ENCODE measurements around the gene C9orf153.
"Not testable (repeated sequence)": the region's sequence is repeated elsewhere in the genome, so short reads cannot be mapped to it uniquely, and the experiment has no call there.

The C9orf153 gene

DNA sequence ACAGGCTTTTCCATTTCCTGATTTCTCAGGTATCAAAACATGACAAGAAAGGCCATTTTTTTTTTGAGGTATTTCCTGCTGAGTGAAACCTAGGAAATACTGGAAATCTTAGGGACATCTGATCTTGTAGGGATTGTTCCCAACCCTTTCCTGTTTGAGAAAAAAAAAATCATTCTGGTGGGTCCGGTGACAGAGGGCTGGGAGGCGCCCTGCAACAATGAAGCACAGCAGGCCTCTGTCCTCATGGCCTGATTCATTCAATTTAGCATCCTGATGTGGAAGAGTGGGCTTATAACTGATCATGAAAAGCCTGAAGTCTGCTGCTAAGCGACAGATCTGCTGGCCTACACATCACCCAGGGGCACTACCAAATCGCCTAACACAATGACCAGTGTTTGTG lies 3.0 kb upstream of the C9orf153 start:
- DNase-seq, result no peak

DNA sequence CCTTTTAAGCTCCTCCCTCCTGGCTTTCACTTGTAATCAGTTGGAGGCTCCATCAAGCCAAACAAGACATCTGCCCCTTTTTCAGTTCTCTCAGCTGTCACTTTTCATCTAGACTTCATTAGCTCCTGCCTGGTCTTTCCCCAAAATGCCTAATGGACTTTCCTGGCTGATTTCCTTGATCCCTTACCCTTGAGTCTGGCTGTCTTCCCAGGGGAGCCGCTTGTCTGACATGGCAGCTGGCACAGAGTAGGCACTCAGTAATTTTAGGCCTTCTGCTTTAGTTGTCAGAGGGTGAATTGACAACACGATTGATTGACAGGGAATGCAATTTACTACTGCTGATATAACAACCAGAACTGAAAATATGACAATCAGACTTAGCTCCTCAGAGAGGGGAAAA lies 2.1 kb downstream of the C9orf153 start:
- DNase-seq, result no peak

DNA sequence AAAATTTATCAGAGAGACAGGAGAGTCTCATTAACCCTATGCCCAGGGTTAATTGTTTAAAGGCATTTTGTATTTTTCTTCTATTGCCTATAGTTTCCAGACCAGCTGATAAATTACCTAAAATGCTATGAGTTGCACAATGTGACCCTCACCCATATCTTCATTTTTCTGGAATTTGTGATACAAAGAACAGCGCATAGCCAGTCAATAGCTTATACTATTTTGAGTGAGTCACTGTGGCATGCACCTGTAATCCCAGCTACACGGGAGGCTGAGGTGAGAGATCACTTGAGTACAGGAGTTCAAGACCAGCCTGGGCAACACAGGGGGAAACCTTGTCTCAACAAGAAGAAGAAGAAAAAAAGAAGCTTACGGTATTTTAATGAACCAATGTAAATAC lies 2.8 kb downstream of the C9orf153 start:
- DNase-seq, result no peak

DNA sequence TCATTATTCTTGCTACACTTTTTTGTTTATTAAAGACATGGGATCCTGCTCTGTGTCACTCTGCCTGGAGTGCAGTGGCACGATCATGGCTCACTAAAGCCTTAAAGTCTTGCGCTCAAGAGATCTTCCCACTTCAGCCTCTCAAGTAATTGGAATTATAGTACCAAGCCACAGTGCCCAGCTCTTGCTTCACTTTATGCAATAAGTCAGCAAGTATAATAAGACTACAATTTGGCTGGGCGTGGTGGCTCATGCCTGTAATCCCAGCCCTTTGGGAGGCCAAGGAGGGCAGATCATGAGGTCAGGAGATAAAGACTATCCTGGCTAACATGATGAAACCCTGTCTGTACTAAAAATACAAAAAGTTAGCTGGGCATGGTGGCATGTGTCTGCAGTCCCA lies 5.9 kb downstream of the C9orf153 start:
- DNase-seq, result no peak

DNA sequence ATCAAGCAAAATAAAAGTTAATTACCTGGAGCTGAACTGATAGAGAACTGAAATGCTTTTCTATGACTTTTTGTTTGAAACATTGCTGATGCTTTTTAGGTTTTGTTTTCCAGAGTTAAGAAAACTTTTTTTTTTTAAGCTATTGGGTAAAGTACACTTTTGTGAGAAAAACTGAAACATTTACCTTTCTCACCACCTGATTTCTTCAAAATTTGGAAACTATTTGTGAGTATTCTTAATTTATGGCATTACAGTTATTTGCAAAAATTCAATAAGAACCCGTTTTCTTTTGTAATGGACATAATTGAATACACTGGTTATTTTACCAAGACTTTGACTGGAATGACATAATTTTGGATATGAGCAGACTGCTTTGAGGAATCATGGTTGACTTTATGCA lies 6.6 kb downstream of the C9orf153 start:
- DNase-seq, result no peak

DNA sequence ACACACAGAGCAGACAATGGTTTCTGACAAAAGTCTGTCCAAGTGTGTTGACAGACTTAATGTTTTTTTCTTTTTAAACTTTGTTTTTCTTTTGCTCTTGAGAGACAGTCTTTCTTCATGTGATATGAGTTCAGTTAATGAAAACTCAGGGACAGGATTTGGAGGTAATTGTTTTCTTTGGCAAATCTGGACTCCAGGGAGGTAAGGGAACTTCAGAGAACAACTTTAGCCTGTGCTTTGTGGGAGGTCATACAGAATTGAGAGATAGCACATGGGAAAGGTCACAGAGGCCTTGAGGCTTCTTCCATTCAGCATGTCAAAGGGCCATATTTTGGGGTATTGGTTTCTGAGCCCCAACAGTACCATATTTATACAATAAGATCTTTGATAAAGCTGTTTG lies 9.3 kb downstream of the C9orf153 start:
- no peak for DNase-seq

DNA sequence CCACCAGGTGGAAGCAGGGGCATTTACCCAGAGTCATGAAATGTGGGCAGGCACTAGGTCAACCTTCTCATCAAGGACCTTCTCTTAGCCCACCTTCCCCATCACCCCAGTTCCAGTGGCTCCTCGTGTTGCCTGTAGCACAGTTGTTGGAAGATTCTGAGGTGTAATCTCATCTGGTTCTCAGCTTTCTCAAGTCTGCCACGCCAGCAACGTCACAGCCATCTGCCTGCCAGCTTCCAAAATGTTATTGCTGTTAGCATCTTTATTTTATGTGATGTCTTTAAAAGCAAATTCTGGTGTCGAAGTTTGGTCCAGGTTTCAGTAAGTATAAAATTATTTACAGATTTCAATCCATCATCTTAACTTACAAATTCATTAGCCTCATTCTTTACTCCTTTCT lies 10.7 kb downstream of the C9orf153 start:
- no peak for DNase-seq

DNA sequence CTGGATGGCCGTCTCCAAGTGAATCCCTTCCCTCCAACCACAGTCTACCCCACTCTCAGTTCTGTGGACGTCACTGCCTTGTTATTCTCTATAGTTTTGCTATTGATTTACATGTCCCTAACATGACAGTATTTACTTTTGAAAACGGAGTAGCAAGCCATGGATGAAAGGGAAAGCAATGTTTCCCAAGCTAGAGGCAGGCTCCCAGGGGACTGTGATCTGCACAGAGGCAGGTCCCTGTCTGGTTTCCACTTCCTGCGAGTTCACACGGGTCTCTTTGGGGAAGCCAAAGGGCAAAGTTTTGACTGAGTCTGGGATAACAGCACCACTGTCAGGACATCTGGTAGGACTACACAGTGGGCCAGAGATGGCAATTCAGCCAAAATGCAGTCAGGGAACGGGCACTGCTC lies 12.7 kb downstream of the C9orf153 start:
- DNase-seq, result no peak

DNA sequence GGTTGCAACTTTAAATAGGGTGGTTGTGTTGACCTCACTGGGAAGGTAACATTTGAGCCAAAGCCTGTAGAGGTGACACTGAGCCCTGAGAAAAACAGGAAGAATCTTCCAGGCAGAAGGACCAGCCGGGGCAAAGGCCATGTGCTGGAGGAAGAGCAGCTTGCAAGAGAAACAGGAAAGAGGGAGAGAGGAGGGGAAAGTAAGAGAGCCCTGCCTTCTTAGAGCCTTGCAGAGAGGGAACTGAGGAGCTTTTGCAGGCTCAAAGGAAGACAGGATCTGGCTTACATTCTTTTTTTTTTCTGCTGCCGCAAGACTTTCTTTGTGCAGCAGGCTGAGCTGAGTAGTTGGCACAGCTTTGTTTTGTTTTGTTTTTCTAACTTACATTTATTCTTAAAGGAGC lies 17.4 kb downstream of the C9orf153 start:
- no peak for DNase-seq

DNA sequence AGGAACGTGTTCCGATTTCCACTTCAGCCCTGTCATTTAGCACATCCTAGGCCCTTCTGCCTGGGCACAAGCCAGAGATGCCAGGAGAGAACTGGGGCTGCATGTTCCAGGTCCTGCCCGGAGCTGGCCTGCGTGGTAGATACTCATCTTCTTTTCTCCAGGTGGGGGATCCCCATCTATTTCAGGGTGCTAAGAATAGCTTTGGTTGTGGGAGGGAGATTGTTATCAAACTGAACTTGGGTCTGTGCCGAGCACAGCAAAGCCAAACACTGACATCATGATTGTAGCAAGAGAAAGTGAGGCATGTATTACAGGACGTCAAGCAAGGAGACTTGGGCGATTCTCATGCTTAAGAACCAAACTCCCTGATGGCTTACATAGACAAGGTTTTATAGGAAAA lies 18.2 kb downstream of the C9orf153 start:
- no peak for DNase-seq

DNA sequence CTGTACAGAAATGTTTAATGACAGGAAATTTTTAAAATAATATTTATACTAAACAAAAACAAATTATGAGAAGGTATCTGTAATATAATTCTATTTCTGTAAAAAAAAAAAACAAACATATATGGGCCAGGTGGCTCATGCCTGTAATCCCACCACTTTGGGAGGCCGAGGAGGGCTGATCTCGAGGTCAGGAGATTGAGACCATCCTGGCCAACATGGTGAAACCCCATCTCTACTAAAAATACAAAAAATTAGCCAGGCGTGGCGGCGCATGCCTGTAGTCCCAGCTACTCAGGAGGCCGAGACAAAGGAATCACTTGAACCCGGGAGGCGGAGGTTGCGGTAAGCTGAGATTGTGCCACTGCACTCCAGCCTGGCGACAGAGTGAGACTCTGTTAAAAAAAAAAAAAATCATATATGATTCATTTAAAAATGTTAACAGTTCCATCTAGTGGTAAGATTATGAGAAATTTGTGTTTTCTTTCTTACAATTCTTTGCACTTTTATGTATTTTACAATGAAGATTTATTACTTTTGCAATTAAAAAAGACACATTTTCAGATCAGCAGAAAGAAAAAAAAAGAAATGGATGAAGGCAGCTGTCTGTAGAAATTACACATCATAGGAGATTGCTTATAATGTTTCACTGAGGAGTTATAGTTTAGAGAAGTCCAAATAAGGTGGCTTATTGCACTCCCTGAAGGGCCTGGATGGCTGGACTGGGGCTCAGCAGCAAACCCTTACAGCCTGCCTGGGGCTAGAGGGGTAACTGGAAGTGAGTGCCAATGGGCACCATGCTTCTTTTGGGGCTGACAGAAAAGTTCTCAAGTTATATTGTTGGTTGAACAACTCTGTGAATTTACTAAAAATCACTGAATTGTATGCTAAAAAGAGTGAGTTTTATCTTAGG lies 20.3 kb downstream of the C9orf153 start:
- no peak for DNase-seq

DNA sequence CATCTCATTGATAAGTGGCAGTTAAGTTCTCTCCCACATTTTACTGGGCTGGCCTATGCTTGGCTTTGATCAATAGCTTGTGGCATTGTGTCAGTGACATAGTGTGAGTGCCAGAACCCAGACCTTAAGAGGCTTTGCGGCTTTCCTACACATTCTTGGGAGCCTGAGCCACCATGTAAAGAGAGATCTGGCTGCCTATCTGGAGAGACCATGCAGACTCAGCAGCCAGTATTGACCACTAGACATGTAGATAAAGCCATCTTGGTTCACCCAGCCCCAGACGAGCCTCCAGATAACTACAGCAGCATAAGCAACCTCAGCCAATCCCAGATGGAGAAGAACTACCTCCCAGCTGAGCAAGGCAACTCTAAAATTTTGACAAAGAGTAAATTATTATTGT lies 28.6 kb downstream of the C9orf153 start:
- no peak for DNase-seq

DNA sequence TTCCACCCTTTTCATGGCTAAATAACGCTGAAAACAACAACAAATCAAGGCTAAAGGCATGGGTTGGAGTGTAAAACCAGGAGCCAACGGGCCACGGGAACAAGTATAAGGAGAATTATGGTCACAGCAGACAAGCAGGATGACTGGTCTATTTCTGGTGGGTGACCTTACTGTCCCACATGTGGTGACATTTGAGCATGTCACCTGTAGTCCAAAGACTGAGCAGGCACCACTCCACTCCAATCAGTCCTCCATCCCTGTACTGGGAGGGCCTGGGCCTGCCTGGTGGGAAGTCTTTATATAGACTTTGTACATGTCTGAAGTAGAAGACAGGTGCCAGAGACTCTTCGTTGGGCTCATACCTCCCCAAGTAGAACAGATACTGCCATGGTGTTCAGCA lies 36.8 kb downstream of the C9orf153 start:
- DNase-seq, result no peak

DNA sequence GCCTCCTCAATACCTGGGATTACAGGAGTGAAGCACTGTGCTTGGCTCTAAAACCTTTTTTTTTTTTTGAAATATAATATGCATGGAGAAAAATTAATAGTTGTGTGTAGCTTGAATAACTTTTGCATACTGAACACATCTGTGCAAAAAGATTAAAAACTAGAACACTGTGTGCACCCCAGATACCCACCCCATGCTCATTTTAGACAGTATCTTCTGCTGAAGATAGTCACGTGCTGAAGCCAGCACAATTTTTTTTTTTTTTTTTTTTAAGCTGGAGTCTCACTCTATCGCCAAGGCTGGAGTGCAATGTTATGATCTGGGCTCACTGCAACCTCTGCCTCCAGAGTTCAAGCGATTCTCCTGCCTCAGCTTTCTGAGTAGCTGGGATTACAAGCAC lies 39.9 kb downstream of the C9orf153 start:
- no peak for DNase-seq

DNA sequence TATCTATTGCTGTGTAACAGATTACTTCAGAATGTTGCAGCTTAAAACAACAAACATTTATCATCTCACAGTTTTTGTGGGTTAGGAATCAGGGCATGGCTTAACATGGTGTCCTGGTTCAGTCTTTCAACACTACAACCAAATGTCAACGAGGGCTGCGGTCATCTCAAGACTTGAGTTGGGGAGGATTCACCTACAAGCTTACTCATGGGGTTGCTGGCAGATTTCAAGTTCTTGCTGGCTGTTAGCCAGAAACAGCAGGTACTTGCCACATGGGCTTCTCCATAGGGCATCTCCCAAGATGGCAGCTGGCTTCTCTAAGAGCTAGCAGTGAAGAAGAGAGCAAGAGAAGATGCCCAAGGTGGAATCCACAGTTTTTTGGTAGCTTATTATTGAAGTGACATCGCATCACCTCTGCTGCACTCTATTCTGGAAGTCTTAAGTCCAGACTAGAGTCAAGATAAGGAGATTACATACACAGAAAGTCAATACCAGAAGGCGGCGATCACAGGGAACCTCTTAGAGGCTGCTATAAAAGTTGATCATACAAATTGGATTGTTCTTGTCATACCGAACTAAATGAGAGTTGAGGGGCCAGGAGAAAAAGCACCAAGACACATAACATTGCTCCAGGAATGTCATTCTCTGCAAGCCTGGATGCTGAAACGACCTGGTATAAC lies 42.2 kb downstream of the C9orf153 start:
- no peak for DNase-seq

DNA sequence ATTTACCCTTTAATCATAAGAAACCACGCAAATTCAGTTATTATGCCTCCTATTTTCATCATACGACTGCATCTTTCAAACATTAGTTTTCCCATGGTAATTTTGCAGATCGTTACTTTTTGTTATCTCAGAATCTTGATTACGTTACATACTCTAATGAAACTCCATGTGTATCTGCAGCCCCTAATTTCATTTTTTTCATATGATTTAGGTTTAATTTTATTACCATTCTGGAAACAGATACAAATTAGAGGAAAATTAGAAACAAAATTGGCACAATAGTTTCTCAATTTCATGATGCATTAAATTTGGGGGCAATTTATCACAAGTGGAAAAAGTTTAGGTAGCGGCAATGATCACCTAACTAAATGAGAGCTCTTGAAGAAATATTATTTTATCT lies 52.3 kb downstream of the C9orf153 start:
- DNase-seq, result no peak

DNA sequence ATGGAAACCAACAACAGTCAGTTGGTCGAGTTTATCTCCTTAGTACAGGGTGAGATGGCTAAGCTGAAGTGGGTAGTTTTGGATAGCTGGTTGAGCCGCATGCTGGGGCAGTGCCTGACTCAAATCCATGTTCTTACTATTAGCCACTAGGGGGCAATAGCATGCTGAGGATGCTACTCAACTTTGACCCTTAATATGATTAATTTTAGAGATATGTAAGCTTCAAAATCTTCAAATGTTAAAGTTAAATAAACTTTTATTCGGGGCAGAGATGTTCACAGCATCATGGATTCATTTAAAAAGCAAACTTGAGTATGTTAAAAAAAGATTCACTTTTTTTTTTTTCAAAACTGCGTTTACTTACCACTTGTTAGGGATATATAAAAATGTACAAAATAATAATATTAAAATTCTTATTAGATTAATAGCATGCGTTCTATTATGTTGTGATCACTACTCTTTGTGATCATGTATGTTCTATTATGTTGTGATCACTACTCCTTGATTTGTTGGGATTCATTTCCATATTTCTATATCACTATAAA lies 57.0 kb downstream of the C9orf153 start:
- no peak for DNase-seq

DNA sequence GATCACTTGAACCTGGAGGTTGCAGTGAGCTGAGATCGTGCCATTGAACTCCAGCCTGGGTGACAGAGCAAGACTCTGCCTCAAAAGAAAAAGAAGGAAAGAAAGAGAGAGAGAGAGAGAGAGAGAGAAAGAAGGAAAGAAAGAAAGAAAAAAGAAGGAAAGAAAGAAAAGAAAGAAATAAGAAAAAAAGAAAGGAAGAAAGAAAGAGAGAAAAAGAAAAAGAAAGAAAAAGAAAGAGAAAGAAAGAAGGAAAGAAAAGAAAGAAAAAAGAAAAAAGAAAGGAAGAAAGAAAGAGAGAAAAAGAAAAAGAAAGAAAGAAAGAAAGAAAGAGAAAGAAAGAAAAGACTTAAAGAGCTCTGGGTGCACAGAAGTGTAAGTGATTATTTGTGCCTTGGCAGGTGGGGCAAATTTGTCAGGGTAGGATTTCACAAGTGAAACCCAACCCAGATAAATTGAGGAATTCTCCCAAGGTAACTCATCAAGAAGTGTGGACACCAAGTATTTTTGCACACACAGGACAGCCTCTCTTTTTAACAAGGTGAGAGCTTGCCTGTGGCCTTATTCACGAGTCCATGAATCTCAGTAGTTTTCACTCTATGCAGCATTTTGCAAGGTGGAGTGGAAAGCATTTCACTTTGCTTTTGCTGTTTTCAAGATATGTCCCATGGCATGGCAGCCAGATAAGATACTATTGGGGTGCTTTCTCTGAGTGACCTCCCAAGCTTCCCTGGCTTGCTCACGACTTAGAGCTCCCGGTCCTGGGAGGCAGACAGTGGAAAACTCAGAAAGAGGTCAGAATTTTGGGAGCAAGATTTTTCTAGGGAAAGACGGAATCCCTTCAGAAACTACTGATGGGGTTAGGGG lies 57.8 kb downstream of the C9orf153 start:
- DNase-seq, result no peak

DNA sequence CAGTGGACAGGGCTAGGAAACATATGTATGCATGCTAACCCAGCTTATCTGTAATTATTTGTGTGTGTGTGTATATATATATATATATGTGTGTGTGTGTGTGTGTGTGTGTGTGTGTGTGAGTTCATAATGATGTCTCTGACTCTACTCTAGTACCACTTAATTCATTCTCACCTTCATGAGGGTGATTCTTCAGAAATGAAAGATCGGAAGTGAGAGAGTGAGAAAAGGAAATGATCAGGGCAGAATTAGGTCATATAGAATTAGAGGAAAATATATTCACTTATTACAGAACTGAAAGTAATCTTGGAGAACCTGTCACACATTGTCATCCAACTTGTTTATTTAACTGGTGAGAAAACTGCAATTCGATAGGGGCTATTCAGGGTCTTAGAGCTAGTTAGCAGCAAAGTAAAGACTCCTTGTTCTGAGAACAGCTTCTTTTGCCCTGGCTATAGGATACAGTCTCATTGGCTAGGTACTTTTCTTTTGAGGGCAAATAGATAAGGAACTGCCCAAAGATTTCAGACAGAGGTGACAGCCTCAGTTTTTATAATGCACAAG lies 58.8 kb downstream of the C9orf153 start:
- no peak for DNase-seq

DNA sequence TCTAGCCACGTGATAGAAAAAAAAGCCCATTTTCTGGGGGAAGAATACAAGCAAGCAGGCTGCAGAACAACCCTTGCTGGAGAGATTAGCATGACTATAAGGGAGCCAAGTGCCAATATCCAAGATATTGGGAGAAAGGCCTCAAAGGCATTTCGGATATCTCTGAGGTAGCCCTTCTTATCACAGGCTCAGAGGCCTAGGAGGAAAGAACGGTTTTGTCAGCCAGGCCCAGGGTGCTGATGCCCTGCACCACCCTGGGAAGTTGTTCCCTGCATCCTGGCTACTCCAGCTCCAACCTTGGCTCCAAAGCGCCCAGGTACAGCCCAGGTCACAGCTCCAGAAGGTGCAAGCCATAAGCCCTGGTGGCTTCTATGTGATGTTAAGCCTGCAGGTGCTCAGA lies 66.4 kb downstream of the C9orf153 start:
- DNase-seq, result no peak

DNA sequence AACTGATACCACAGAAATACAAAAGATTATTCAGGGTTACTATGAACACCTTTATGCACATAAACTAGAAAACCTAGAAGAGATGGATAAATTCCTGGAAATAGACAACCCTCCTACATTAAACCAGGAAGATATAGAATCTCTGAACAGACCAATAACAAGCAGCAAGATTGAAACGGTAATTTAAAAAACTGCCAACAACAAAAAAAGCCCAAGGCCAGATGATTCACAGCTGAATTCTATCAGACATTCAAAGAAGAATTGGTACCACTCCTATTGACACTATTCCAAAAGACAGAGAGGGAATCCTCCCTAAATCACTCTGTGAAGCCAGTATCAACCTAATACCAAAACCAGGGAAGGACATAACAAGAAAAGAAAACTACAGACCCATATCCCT lies 68.8 kb downstream of the C9orf153 start:
- DNase-seq, result not testable (repeated sequence)

DNA sequence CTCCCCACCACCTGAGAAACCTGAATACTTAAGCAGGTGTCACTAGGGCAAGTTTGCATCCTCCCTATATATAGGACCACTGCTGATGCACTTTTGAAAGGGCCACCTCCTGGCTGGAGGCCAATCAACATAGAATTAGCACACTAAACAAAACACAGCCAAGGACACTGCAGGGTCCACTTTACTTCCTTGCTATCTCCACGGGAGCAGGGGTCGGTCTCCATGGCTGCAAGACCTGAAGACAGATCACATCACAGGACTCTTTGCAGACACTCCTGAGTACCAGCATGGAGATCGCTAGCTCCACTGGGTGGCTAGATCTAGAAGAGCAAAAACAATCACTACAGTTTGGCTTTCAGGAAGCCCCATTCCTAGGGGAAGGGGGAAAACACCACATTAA lies 72.3 kb downstream of the C9orf153 start:
- no peak for DNase-seq

DNA sequence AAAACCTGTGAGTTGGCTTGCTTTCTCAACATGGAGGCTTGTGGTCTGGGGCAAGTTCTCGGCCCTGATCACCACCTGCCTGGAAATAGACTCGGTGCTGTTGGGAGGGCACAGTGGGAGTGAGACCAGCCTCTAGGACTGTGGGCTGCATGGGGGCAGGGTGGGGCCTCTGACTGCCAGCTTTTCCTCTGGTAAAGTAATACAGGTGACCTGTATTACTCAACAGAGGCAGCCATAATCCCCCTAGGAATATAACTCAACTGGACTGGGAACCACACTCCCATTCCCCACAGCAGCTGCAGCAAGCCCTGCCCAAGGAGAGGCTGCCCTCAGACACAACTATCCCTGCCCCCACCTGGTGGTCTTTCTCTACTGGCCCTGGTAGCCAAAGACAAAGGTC lies 72.8 kb downstream of the C9orf153 start:
- no peak for DNase-seq
